T-cell (primary cell): ENCODE results near the gene ZRANB1. TPM values are rescaled to one million over a fixed set of nuclear protein-coding genes. Genes with fewer than 3 reads are reported as not detected.

ENCODE experiments used
- ATAC-seq, 4 experiments: fragments of 200-7000 bp in 3 of 4; fragments of 150-1000 bp in 1 of 4; cut with Tn5 transposase; replicated peaks in 1 of 4; 1 replicate in 3 of 4; 2 replicates in 1 of 4; pipeline ENCODE4 v1.10.0; 2021; ENCODE audit warnings: moderate library complexity in 3 of 4, mild to moderate bottlenecking in 2 of 4, moderate number of reproducible peaks in 1 of 4
- CTCF ChIA-PET, 2 donors: fragments of 300-600 bp; sonication (Branson Sonifier 250); formaldehyde crosslinking; loops; one replicate each; lab custom pipeline; 2022; ENCODE audit warnings: antibody characterized with exemption in 2 of 2; lab: Charles Lee
- POLR2A ChIA-PET, 2 donors: fragments of 300-600 bp; sonication (Branson Sonifier 250); formaldehyde crosslinking; loops; one replicate each; lab custom pipeline; 2022; ENCODE audit warnings: antibody characterized with exemption in 2 of 2; lab: Charles Lee
- DNase-seq, 35 experiments: peaks; one replicate each; pipeline versions ENCODE4 v3.0.0 to v3.0.0-alpha.2; 2013 to 2023
- H3K27ac ChIP-seq: one replicate; pipeline ENCODE4 v1.5.1; 2013; ENCODE audit warnings: low read length
- H3K27me3 ChIP-seq, 2 experiments: replicated peaks in 1 of 2; 1 replicate in 1 of 2; 2 replicates in 1 of 2; pipeline versions ENCODE4 v1.6.1 to v1.7.0; 2013; ENCODE audit warnings: low read length in 1 of 2, mixed read lengths in 1 of 2; ENCODE audit not compliant: control insufficient read depth in 2 of 2, insufficient read depth in 2 of 2; ENCODE audit errors: extremely low read depth in 1 of 2
- H3K36me3 ChIP-seq, 2 donors: 1 replicate in 1 of 2; 2 replicates in 1 of 2; pipeline versions ENCODE4 v1.6.1 to v1.7.0; 2013; ENCODE audit warnings: low read length in 1 of 2; ENCODE audit not compliant: control insufficient read depth in 2 of 2, insufficient read depth in 1 of 2; ENCODE audit errors: extremely low read depth in 1 of 2
- H3K4me1 ChIP-seq, 2 experiments: 1 replicate in 1 of 2; 2 replicates in 1 of 2; pipeline versions ENCODE4 v1.6.1 to v1.7.0; 2013; ENCODE audit warnings: low read length in 2 of 2, mixed read lengths in 1 of 2; ENCODE audit not compliant: insufficient read depth in 2 of 2, control insufficient read depth in 1 of 2; ENCODE audit errors: extremely low read depth in 1 of 2
- H3K4me3 ChIP-seq, 2 donors: 1 replicate in 1 of 2; 2 replicates in 1 of 2; pipeline versions ENCODE4 v1.5.1 to v1.7.0; 2013; ENCODE audit warnings: mild to moderate bottlenecking in 2 of 2, low read length in 1 of 2, moderate library complexity in 1 of 2; ENCODE audit not compliant: control insufficient read depth in 1 of 2; ENCODE audit errors: extremely low read depth in 1 of 2
- H3K9me3 ChIP-seq: 2 replicates; pipeline ENCODE4 v1.7.0; 2013
- H3K27ac Mint-ChIP-seq, 2 donors: one replicate each; pipeline ENCODE4 v1.8.0; 2020 to 2021; ENCODE audit warnings: mild to moderate bottlenecking in 2 of 2, mixed read lengths in 2 of 2
- H3K27me3 Mint-ChIP-seq, 2 donors: one replicate each; pipeline ENCODE4 v1.8.0; 2021 to 2022; ENCODE audit warnings: mixed read lengths in 2 of 2
- H3K36me3 Mint-ChIP-seq: one replicate; pipeline ENCODE4 v1.8.0; 2021; ENCODE audit warnings: mixed read lengths
- H3K4me1 Mint-ChIP-seq, 3 donors: one replicate each; pipeline ENCODE4 v1.8.0; 2020 to 2022; ENCODE audit warnings: mixed read lengths in 3 of 3, mild to moderate bottlenecking in 1 of 3
- H3K4me3 Mint-ChIP-seq, 3 donors: one replicate each; pipeline ENCODE4 v1.8.0; 2020 to 2022; ENCODE audit warnings: mild to moderate bottlenecking in 3 of 3, mixed read lengths in 3 of 3, moderate library complexity in 3 of 3
- H3K9me3 Mint-ChIP-seq, 3 donors: one replicate each; pipeline ENCODE4 v1.8.0; 2020 to 2022; ENCODE audit warnings: mixed read lengths in 3 of 3
- WGBS: methylation state at CpG from one replicate; pipeline ENCODE4 v1.1.5; 2013; ENCODE audit warnings: missing lambda C conversion rate; ENCODE audit not compliant: insufficient coverage; 5-methylcytosine and 5-hydroxymethylcytosine counted together
- total RNA-seq, 35 experiments: library from RNA in 6 of 35; stranded (reverse) in 6 of 35; fragments of 120-200 nt in 1 of 35; gene quantifications; one replicate each; pipeline versions ENCODE4 v1.2.1 to v1.2.4 and lab custom pipeline; 2013 to 2026

The ZRANB1 gene
- total RNA-seq, 5 donors from 2014 or later (not counting 1 experiment from before 2014, with no cell fraction given), result 18.5 to 21.4 (median 19.1) TPM

GRCh38 chr10:124991835-124992234, 49.9 kb downstream of the ZRANB1 start:
- H3K27ac Mint-ChIP-seq, result no peak overlapping the region
- no peaks in the 10 kb centered on the region for H3K9me3 ChIP-seq
- H3K4me1 ChIP-seq, result no peaks in the 10 kb centered on the region
- POLR2A ChIA-PET, result no interaction called here
- ATAC-seq, result no peak
- H3K4me3 ChIP-seq, result no peak overlapping the region
- H3K36me3 ChIP-seq, result peaks cover 0 to 14% of the 10 kb centered on the region in 2 donors
- no peaks in the 10 kb centered on the region for H3K27me3 Mint-ChIP-seq
- no peaks in the 10 kb centered on the region for H3K27me3 ChIP-seq
- no peaks in the 10 kb centered on the region for H3K9me3 Mint-ChIP-seq
- no CpG with 5 or more reads among the region's 4 CpGs for WGBS
- H3K36me3 Mint-ChIP-seq, result peaks cover 5% of the 10 kb centered on the region
- no peak overlapping the region for H3K27ac ChIP-seq
- CTCF ChIA-PET, result interaction anchor here in 1 of 2 donors (0.6 kb wide), 1 partner anchor 101 kb away, joined by 3 read pairs; no protein-coding TSS in a partner anchor
- DNase-seq, result no peak
- no peak overlapping the region for H3K4me3 Mint-ChIP-seq
- no peaks in the 10 kb centered on the region for H3K4me1 Mint-ChIP-seq

- Mint-ChIP-seq H3K4me1 (no peaks in the 10 kb centered on the region), H3K4me3 (no peak overlapping the region), H3K36me3 (peaks cover 2% of the 10 kb centered on the region), H3K27me3 (no peaks in the 10 kb centered on the region), H3K9me3 (no peaks in the 10 kb centered on the region), H3K27ac (no peak overlapping the region)
- ChIA-PET CTCF (interaction anchor here (0.6 to 0.8 kb wide), 2 partner anchors 18 to 31 kb away, joined by 3 to 4 read pairs; no protein-coding TSS in a partner anchor), POLR2A (no interaction called here)
- no peaks in the 10 kb centered on the region for H3K27me3 ChIP-seq
- no peak overlapping the region for H3K27ac ChIP-seq
- H3K4me1 ChIP-seq, result no peaks in the 10 kb centered on the region
- H3K36me3 ChIP-seq, result peaks cover 0 to 6% of the 10 kb centered on the region in 2 donors
- no peaks in the 10 kb centered on the region for H3K9me3 ChIP-seq
- DNase-seq (peak in 3 of 35 experiments; percentile 1 to 38 (median 25)), ATAC-seq (peak in 1 of 4 experiments; percentile 48)
- no peak overlapping the region for H3K4me3 ChIP-seq
- WGBS, result 93% methylated on average over 7 of the region's 20 CpGs
Observed at GRCh38 chr10:124992462-124993344, 50.8 kb downstream of the ZRANB1 start.

GRCh38 chr10:124993345-124993708, 51.4 kb downstream of the ZRANB1 start:
- ChIA-PET CTCF (interaction anchor here (0.6 to 0.8 kb wide), 2 partner anchors 19 to 31 kb away, joined by 3 to 4 read pairs; no protein-coding TSS in a partner anchor), POLR2A (no interaction called here)
- Mint-ChIP-seq H3K27me3 (no peaks in the 10 kb centered on the region), H3K27ac (no peak overlapping the region), H3K9me3 (no peaks in the 10 kb centered on the region), H3K4me1 (no peaks in the 10 kb centered on the region), H3K4me3 (no peak overlapping the region), H3K36me3 (no peaks in the 10 kb centered on the region)
- WGBS, result 94% methylated on average over 3 of the region's 4 CpGs
- DNase-seq, result no peak
- H3K36me3 ChIP-seq, result peaks cover 0 to 6% of the 10 kb centered on the region in 2 donors
- H3K4me3 ChIP-seq, result no peak overlapping the region
- H3K4me1 ChIP-seq, result no peaks in the 10 kb centered on the region
- H3K27me3 ChIP-seq, result peaks cover 0 to 4% of the 10 kb centered on the region in 2 experiments
- no peak for ATAC-seq
- no peak overlapping the region for H3K27ac ChIP-seq
- H3K9me3 ChIP-seq, result no peaks in the 10 kb centered on the region

GRCh38 chr10:124993736-124994451, 52.0 kb downstream of the ZRANB1 start:
- peaks cover 0 to 4% of the 10 kb centered on the region in 2 experiments for H3K27me3 ChIP-seq
- CTCF ChIA-PET, result no interaction called here
- DNase-seq, result no peak
- WGBS, result 84% methylated on average over 19 of the region's 21 CpGs
- no peak overlapping the region for H3K4me3 ChIP-seq
- ATAC-seq, result no peak
- POLR2A ChIA-PET, result no interaction called here
- no peaks in the 10 kb centered on the region for H3K4me1 ChIP-seq
- Mint-ChIP-seq H3K27me3 (no peaks in the 10 kb centered on the region), H3K9me3 (no peaks in the 10 kb centered on the region), H3K4me3 (no peak overlapping the region), H3K27ac (no peak overlapping the region), H3K36me3 (no peaks in the 10 kb centered on the region), H3K4me1 (no peaks in the 10 kb centered on the region)
- H3K27ac ChIP-seq, result no peak overlapping the region
- peaks cover 0 to 6% of the 10 kb centered on the region in 2 donors for H3K36me3 ChIP-seq
- H3K9me3 ChIP-seq, result no peaks in the 10 kb centered on the region

GRCh38 chr10:124994573-124995473, 52.9 kb downstream of the ZRANB1 start:
- POLR2A ChIA-PET, result no interaction called here
- H3K27ac Mint-ChIP-seq, result no peak overlapping the region
- peaks cover 0 to 6% of the 10 kb centered on the region in 2 experiments for H3K27me3 ChIP-seq
- H3K27me3 Mint-ChIP-seq, result peaks cover 0 to 1% of the 10 kb centered on the region in 2 donors
- CTCF ChIA-PET, result no interaction called here
- no peak overlapping the region for H3K27ac ChIP-seq
- H3K36me3 ChIP-seq, result peaks cover 0 to 6% of the 10 kb centered on the region in 2 donors
- DNase-seq, result peak in 1 of 35 experiments; percentile 11
- H3K9me3 ChIP-seq, result no peaks in the 10 kb centered on the region
- H3K36me3 Mint-ChIP-seq, result no peaks in the 10 kb centered on the region
- no peak overlapping the region for H3K4me3 Mint-ChIP-seq
- H3K4me1 ChIP-seq, result no peaks in the 10 kb centered on the region
- ATAC-seq, result no peak
- H3K9me3 Mint-ChIP-seq, result no peaks in the 10 kb centered on the region
- 94% methylated on average over 26 of the region's 31 CpGs for WGBS
- no peak overlapping the region for H3K4me3 ChIP-seq
- H3K4me1 Mint-ChIP-seq, result no peaks in the 10 kb centered on the region
